T-helper 1 cell treated with Interleukin-12 subunit alpha and Interleukin-12 subunit beta and Interleukin-4 antibody, amounts not matched to agents 30 ng/mL and 1 ng/mL, for 36 hours (primary cell): ENCODE results near the gene CHRM1. TPM values are rescaled to one million over a fixed set of nuclear protein-coding genes. Genes with fewer than 3 reads are reported as not detected.

ENCODE experiments used
- intact Hi-C: fragments of 100-400 bp; cut with micrococcal nuclease; formaldehyde crosslinking; loops from one replicate; pipeline ENCODE4 v1.15.1; 2024
- total RNA-seq: library from RNA; stranded (reverse); gene quantifications from 2 replicates; pipeline ENCODE4 v1.2.3, GENCODE V29; 2022

Gene CHRM1
- total RNA-seq, 1 donor from 2014 or later = not detected

GRCh38 chr11:62926680-62927455, 5.7 kb upstream of the CHRM1 start:
- intact Hi-C loops = no loop called here

GRCh38 chr11:62925745-62926679, 4.8 kb upstream of the CHRM1 start:
- intact Hi-C loops = no loop called here

GRCh38 chr11:62925308-62925707, 4.1 kb upstream of the CHRM1 start:
- intact Hi-C loops = no loop called here

GRCh38 chr11:62923601-62924411, 2.6 kb upstream of the CHRM1 start:
- intact Hi-C loops = no loop called here

GRCh38 chr11:62922653-62923431, 1.7 kb upstream of the CHRM1 start:
- intact Hi-C loops = no loop called here

GRCh38 chr11:62922189-62922589, 1.0 kb upstream of the CHRM1 start:
- intact Hi-C loops = no loop called here

GRCh38 chr11:62921573-62922188, 518 bp upstream of the CHRM1 start:
- intact Hi-C loops = no loop called here

- intact Hi-C loops = no loop called here
These were observed 1.1 kb downstream of the CHRM1 start for GRCh38 chr11:62919898-62920640.

GRCh38 chr11:62919476-62919875, 1.7 kb downstream of the CHRM1 start:
- intact Hi-C loops = no loop called here

- intact Hi-C loops = no loop called here
These were observed 2.6 kb downstream of the CHRM1 start for GRCh38 chr11:62918531-62918930.

GRCh38 chr11:62917906-62918502, 3.2 kb downstream of the CHRM1 start:
- intact Hi-C loops = no loop called here

GRCh38 chr11:62914416-62914815, 6.7 kb downstream of the CHRM1 start:
- intact Hi-C loops = no loop called here

GRCh38 chr11:62912268-62912667, 8.9 kb downstream of the CHRM1 start:
- intact Hi-C loops = no loop called here

- intact Hi-C loops = no loop called here
These were observed 9.7 kb downstream of the CHRM1 start for GRCh38 chr11:62911137-62912130.

GRCh38 chr11:62910141-62910882, 10.9 kb downstream of the CHRM1 start:
- intact Hi-C loops = no loop called here

- intact Hi-C loops = no loop called here
These were observed 11.9 kb downstream of the CHRM1 start for GRCh38 chr11:62909107-62909894.
